Neural progenitor cell (in vitro differentiated cells): ENCODE data around the gene TBXA2R. TPM values are rescaled to one million over a fixed set of nuclear protein-coding genes. Genes with fewer than 3 reads are reported as not detected.

Experiments
- DNase-seq: peaks from one replicate; pipeline ENCODE4 v3.0.0-alpha.2; 2016; ENCODE audit warnings: low spot score
- H2AFZ ChIP-seq: fragments of 200-600 bp; sonication (generic); replicated peaks from 2 replicates; pipeline ENCODE4 v1.6.1; 2016; ENCODE audit warnings: antibody characterized with exemption
- H3F3A ChIP-seq: fragments of 200-600 bp; sonication (generic); 2 replicates; pipeline ENCODE4 v1.6.1; 2016; ENCODE audit warnings: antibody characterized with exemption, low read depth
- H3K27ac ChIP-seq: fragments of 200-600 bp; sonication (generic); 2 replicates; pipeline ENCODE4 v1.5.1; 2016; ENCODE audit warnings: mild to moderate bottlenecking
- H3K27me3 ChIP-seq: fragments of 200-600 bp; sonication (generic); 2 replicates; pipeline ENCODE4 v1.6.1; 2016; ENCODE audit warnings: mild to moderate bottlenecking, moderate library complexity
- H3K36me3 ChIP-seq: fragments of 200-600 bp; sonication (generic); 2 replicates; pipeline ENCODE4 v1.5.1; 2016
- H3K4me1 ChIP-seq: fragments of 200-600 bp; sonication (generic); 2 replicates; pipeline ENCODE4 v1.6.1; 2016; ENCODE audit warnings: mixed run types
- H3K4me2 ChIP-seq: fragments of 200-600 bp; sonication (generic); 2 replicates; pipeline ENCODE4 v1.6.1; 2016
- H3K4me3 ChIP-seq: fragments of 200-600 bp; sonication (generic); 2 replicates; pipeline ENCODE4 v1.5.1; 2016
- H3K79me2 ChIP-seq: fragments of 200-600 bp; sonication (generic); 2 replicates; pipeline ENCODE4 v1.6.1; 2016; ENCODE audit warnings: low read depth
- H3K9ac ChIP-seq: fragments of 200-600 bp; sonication (generic); 2 replicates; pipeline ENCODE4 v1.6.1; 2016
- H3K9me3 ChIP-seq: fragments of 200-600 bp; sonication (generic); 2 replicates; pipeline ENCODE4 v1.5.1; 2016; ENCODE audit warnings: low read depth
- H4K20me1 ChIP-seq: fragments of 200-600 bp; sonication (generic); 2 replicates; pipeline ENCODE4 v1.6.1; 2016; ENCODE audit warnings: low read depth
- H3K27ac Mint-ChIP-seq: 3 replicates; pipeline ENCODE4 v1.8.0; 2021; ENCODE audit warnings: mixed read lengths
- H3K27me3 Mint-ChIP-seq: 2 replicates; pipeline ENCODE4 v1.8.0; 2022; ENCODE audit warnings: low read depth, mild to moderate bottlenecking, inconsistent platforms, moderate library complexity, mixed read lengths; ENCODE audit not compliant: insufficient read depth
- H3K36me3 Mint-ChIP-seq: 3 replicates; pipeline ENCODE4 v1.8.0; 2021; ENCODE audit warnings: mixed read lengths
- H3K4me1 Mint-ChIP-seq: 3 replicates; pipeline ENCODE4 v1.8.0; 2021; ENCODE audit warnings: mixed read lengths
- H3K4me3 Mint-ChIP-seq: 3 replicates; pipeline ENCODE4 v1.8.0; 2021; ENCODE audit warnings: mild to moderate bottlenecking, moderate library complexity, mixed read lengths
- H3K9me3 Mint-ChIP-seq: 3 replicates; pipeline ENCODE4 v1.8.0; 2020; ENCODE audit warnings: mixed read lengths
- CTCF ChIP-seq: fragments of 200-600 bp; sonication (generic); IDR thresholded peaks from 2 replicates; pipeline ENCODE4 v1.5.1; 2017; ENCODE audit warnings: antibody characterized with exemption, mild to moderate bottlenecking
- EZH2 ChIP-seq: fragments of 200-600 bp; sonication (generic); IDR thresholded peaks from 2 replicates; pipeline ENCODE4 v1.6.1; 2017; ENCODE audit warnings: antibody characterized with exemption, mild to moderate bottlenecking, moderate library complexity
- EZH2phosphoT487 ChIP-seq: fragments of 200-600 bp; sonication (generic); IDR thresholded peaks from 2 replicates; pipeline ENCODE4 v1.6.1; 2017; ENCODE audit warnings: antibody characterized with exemption
- total RNA-seq: library from RNA; depleted of rRNA; stranded (reverse); fragments of >200 nt; gene quantifications from 2 replicates; pipeline ENCODE4 v1.2.3, GENCODE V29; 2015; ENCODE audit warnings: low replicate concordance

The TBXA2R gene
- total RNA-seq, 1 donor from 2014 or later, result not detected

- Histone ChIP-seq H3K4me1 (no peaks in the 10 kb centered on the region), H3F3A (no peaks in the 10 kb centered on the region), H3K27me3 (no peaks in the 10 kb centered on the region), H3K4me2 (no peak overlapping the region), H3K36me3 (no peaks in the 10 kb centered on the region), H3K9ac (no peak overlapping the region), H3K27ac (no peak overlapping the region), H4K20me1 (no peaks in the 10 kb centered on the region), H3K79me2 (no peaks in the 10 kb centered on the region), H2AFZ (no peak overlapping the region), H3K9me3 (no peaks in the 10 kb centered on the region), H3K4me3 (no peak overlapping the region)
- no peak overlapping the region for H3K4me3 Mint-ChIP-seq
- H3K9me3 Mint-ChIP-seq, result no peaks in the 10 kb centered on the region
- DNase-seq, result no peak
- no peak overlapping the region for H3K27ac Mint-ChIP-seq
- TF ChIP-seq EZH2phosphoT487, result no peak
- no peak for TF ChIP-seq EZH2
- H3K36me3 Mint-ChIP-seq, result peaks cover 6% of the 10 kb centered on the region
- H3K4me1 Mint-ChIP-seq, result no peaks in the 10 kb centered on the region
- peaks cover 2% of the 10 kb centered on the region for H3K27me3 Mint-ChIP-seq
Measured at GRCh38 chr19:3636506-3636905, 29.8 kb upstream of the TBXA2R start.

DNA sequence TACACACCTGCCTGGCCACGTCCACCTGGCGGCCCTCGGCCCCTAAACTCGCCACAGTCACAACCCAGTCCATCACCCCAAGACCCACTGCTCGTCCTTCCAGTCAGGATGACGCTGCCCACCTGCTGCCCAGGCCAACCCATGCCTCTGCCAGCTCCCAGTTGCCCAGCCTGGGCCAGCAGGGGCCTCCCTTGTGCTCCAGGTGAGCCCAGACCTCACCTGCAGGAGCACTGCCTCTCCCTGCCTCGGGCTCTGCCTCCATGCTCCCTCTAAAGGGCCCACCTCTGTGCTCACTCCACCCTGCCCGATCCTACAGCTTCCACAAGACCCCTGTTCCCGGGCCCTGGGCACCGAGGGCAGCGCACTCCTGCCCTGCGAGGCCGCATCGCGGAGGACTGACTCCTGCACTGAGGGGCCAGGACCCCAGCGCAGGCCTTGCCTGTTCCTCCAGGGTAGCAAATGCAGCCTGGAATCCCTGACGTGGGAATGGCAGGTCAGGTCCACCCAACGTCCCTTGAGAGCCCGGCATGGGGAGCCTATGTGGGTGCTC lies 27.9 kb upstream of the TBXA2R start:
- H3K4me2 ChIP-seq, result no peak overlapping the region
- peaks cover 4% of the 10 kb centered on the region for H3K27me3 Mint-ChIP-seq
- H3K9ac ChIP-seq, result no peak overlapping the region
- no peaks in the 10 kb centered on the region for H3K4me1 ChIP-seq
- no peak for TF ChIP-seq EZH2
- TF ChIP-seq EZH2phosphoT487, result no peak
- no peak for TF ChIP-seq CTCF
- H3K27ac Mint-ChIP-seq, result no peak overlapping the region
- H3K9me3 ChIP-seq, result no peaks in the 10 kb centered on the region
- H3K9me3 Mint-ChIP-seq, result no peaks in the 10 kb centered on the region
- H3K36me3 Mint-ChIP-seq, result peaks cover 7% of the 10 kb centered on the region
- H3K79me2 ChIP-seq, result no peaks in the 10 kb centered on the region
- no peaks in the 10 kb centered on the region for H3F3A ChIP-seq
- H3K27ac ChIP-seq, result no peak overlapping the region
- H3K4me3 Mint-ChIP-seq, result no peak overlapping the region
- H3K4me3 ChIP-seq, result no peak overlapping the region
- no peaks in the 10 kb centered on the region for H3K4me1 Mint-ChIP-seq
- no peaks in the 10 kb centered on the region for H3K36me3 ChIP-seq
- DNase-seq, result no peak
- H3K27me3 ChIP-seq, result no peaks in the 10 kb centered on the region
- H4K20me1 ChIP-seq, result no peaks in the 10 kb centered on the region
- no peak overlapping the region for H2AFZ ChIP-seq

GRCh38 chr19:3633559-3633988 lies 26.9 kb upstream of the TBXA2R start:
- Histone ChIP-seq H3F3A (peaks cover 6% of the 10 kb centered on the region), H3K9me3 (no peaks in the 10 kb centered on the region), H3K4me3 (no peak overlapping the region), H3K79me2 (no peaks in the 10 kb centered on the region), H3K9ac (no peak overlapping the region), H3K27ac (no peak overlapping the region), H2AFZ (no peak overlapping the region), H3K4me1 (no peaks in the 10 kb centered on the region), H3K4me2 (no peak overlapping the region), H3K36me3 (no peaks in the 10 kb centered on the region), H3K27me3 (no peaks in the 10 kb centered on the region), H4K20me1 (no peaks in the 10 kb centered on the region)
- DNase-seq, result no peak
- H3K27me3 Mint-ChIP-seq, result peaks cover 4% of the 10 kb centered on the region
- H3K9me3 Mint-ChIP-seq, result no peaks in the 10 kb centered on the region
- H3K4me3 Mint-ChIP-seq, result no peak overlapping the region
- TF ChIP-seq CTCF, result no peak
- no peak for TF ChIP-seq EZH2phosphoT487
- no peak for TF ChIP-seq EZH2
- no peaks in the 10 kb centered on the region for H3K4me1 Mint-ChIP-seq
- H3K27ac Mint-ChIP-seq, result no peak overlapping the region
- H3K36me3 Mint-ChIP-seq, result peaks cover 5% of the 10 kb centered on the region

DNA sequence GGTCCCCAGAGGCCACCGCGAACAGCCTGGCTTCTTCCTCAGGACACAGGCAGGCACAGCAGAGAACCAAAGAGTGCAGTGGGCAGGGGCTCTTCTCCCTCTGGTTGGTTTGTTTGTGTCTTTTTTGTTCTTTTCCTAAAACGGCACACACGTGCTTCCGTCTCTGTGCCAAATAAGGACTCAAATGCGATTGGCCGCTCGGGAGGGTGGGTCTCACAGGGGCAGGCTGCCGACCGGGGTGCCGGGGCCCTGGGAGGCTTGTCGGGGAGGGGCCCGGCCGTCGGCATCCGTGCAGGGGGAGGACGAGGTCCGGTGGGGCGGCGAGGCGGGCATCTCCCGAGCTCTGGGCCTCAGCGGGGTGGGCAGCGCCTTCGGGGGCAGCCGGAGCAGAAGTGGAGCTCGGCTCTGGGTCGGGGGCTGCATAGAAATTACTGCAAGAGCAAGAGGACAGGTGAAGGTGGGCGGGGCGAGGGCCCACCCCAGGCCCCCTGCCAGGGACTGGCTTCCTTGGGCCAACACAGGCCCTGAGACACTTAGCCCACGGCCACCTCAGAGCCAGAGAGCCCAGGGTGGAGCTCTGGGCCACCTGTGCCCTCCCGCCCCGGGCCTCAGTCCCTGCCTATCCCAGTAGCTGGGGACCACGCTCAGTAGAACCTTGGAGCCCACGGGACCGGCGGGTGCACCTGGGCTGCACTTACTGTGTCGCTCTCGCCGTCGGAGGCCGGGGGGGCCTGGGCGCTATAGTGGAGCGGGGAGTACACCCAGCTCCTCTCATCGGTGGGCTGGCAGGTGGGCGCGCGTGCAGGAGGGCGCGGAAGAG lies 26.3 kb upstream of the TBXA2R start:
- Histone ChIP-seq H3K27ac (no peak overlapping the region), H3K9me3 (no peaks in the 10 kb centered on the region), H3K79me2 (no peaks in the 10 kb centered on the region), H3K4me3 (no peak overlapping the region), H3K4me2 (no peak overlapping the region), H3F3A (peaks cover 12% of the 10 kb centered on the region), H3K9ac (no peak overlapping the region), H2AFZ (no peak overlapping the region), H3K36me3 (no peaks in the 10 kb centered on the region), H3K4me1 (no peaks in the 10 kb centered on the region), H4K20me1 (no peaks in the 10 kb centered on the region), H3K27me3 (no peaks in the 10 kb centered on the region)
- H3K4me1 Mint-ChIP-seq, result no peaks in the 10 kb centered on the region
- H3K36me3 Mint-ChIP-seq, result peaks cover 3% of the 10 kb centered on the region
- TF ChIP-seq EZH2 (no peak), CTCF (no peak), EZH2phosphoT487 (no peak)
- no peak for DNase-seq
- no peak overlapping the region for H3K27ac Mint-ChIP-seq
- H3K9me3 Mint-ChIP-seq, result no peaks in the 10 kb centered on the region
- H3K27me3 Mint-ChIP-seq, result peaks cover 6% of the 10 kb centered on the region
- no peak overlapping the region for H3K4me3 Mint-ChIP-seq
